MM.1S (cell line): ENCODE measurements around the gene PAPPA.

ENCODE experiments used
- DNase-seq: peaks from one replicate; pipeline ENCODE4 v3.0.0-alpha.2; 2015
- H2AFZ ChIP-seq: fragments of 300-600 bp; sonication (generic); 2 replicates; pipeline ENCODE4 v1.6.0; 2016; ENCODE audit warnings: antibody characterized with exemption, low read length
- H3F3A ChIP-seq: fragments of 300-600 bp; sonication (generic); 2 replicates; pipeline ENCODE4 v1.6.1; 2016; ENCODE audit warnings: mild to moderate bottlenecking, antibody characterized with exemption, low read length, moderate library complexity, mixed read lengths; ENCODE audit not compliant: insufficient read depth
- H3K27ac ChIP-seq: fragments of 300-600 bp; sonication (generic); 2 replicates; pipeline ENCODE4 v1.5.1; 2016; ENCODE audit warnings: mild to moderate bottlenecking, low read length
- H3K27me3 ChIP-seq: fragments of 300-600 bp; sonication (generic); replicated peaks from 2 replicates; pipeline ENCODE4 v1.6.0; 2016; ENCODE audit warnings: low read length; ENCODE audit not compliant: insufficient read depth
- H3K36me3 ChIP-seq: fragments of 300-600 bp; sonication (generic); replicated peaks from 2 replicates; pipeline ENCODE4 v1.6.1; 2016; ENCODE audit warnings: mild to moderate bottlenecking, low read length, mixed read lengths; ENCODE audit not compliant: insufficient read depth
- H3K4me1 ChIP-seq: fragments of 300-600 bp; sonication (generic); 2 replicates; pipeline ENCODE4 v1.6.1; 2016; ENCODE audit warnings: low read length, mixed read lengths
- H3K4me2 ChIP-seq: fragments of 300-600 bp; sonication (generic); 2 replicates; pipeline ENCODE4 v1.6.0; 2016; ENCODE audit warnings: low read depth, low read length
- H3K4me3 ChIP-seq: fragments of 300-600 bp; sonication (generic); 2 replicates; pipeline ENCODE4 v1.5.1; 2016; ENCODE audit warnings: low read length, mixed read lengths
- H3K79me2 ChIP-seq: fragments of 300-600 bp; sonication (generic); 2 replicates; pipeline ENCODE4 v1.6.1; 2016; ENCODE audit warnings: mixed run types, low read length, mixed read lengths
- H3K9ac ChIP-seq: fragments of 300-600 bp; sonication (generic); 2 replicates; pipeline ENCODE4 v1.6.1; 2016; ENCODE audit warnings: low read length, mixed read lengths
- H3K9me2 ChIP-seq: fragments of 300-600 bp; sonication (generic); replicated peaks from 2 replicates; pipeline ENCODE4 v1.6.1; 2016; ENCODE audit warnings: mild to moderate bottlenecking, low read length, mixed read lengths; ENCODE audit not compliant: insufficient read depth
- H3K9me3 ChIP-seq: fragments of 300-600 bp; sonication (generic); replicated peaks from 2 replicates; pipeline ENCODE4 v1.6.1; 2016; ENCODE audit warnings: mild to moderate bottlenecking, low read length, mixed read lengths; ENCODE audit not compliant: insufficient read depth
- H4K20me1 ChIP-seq: fragments of 300-600 bp; sonication (generic); 2 replicates; pipeline ENCODE4 v1.6.1; 2016; ENCODE audit warnings: mild to moderate bottlenecking, low read length, moderate library complexity, mixed read lengths; ENCODE audit not compliant: insufficient read depth
- EZH2 ChIP-seq: fragments of 300-600 bp; sonication (generic); optimal IDR thresholded peaks from 2 replicates; pipeline ENCODE3; 2017; ENCODE audit warnings: low read depth, mild to moderate bottlenecking, antibody characterized with exemption, low read length, mixed read lengths
- EZH2phosphoT487 ChIP-seq: fragments of 300-600 bp; sonication (generic); IDR thresholded peaks from 2 replicates; pipeline ENCODE4 v1.6.1; 2018; ENCODE audit warnings: antibody characterized with exemption, low read length
- TF ChIP-seq, protein P1 (sequence below): fragments of 300-600 bp; sonication (generic); IDR thresholded peaks from 2 replicates; pipeline ENCODE4 v1.5.1; 2016; ENCODE audit warnings: antibody characterized with exemption, low read length, mixed read lengths

The PAPPA gene

DNA sequence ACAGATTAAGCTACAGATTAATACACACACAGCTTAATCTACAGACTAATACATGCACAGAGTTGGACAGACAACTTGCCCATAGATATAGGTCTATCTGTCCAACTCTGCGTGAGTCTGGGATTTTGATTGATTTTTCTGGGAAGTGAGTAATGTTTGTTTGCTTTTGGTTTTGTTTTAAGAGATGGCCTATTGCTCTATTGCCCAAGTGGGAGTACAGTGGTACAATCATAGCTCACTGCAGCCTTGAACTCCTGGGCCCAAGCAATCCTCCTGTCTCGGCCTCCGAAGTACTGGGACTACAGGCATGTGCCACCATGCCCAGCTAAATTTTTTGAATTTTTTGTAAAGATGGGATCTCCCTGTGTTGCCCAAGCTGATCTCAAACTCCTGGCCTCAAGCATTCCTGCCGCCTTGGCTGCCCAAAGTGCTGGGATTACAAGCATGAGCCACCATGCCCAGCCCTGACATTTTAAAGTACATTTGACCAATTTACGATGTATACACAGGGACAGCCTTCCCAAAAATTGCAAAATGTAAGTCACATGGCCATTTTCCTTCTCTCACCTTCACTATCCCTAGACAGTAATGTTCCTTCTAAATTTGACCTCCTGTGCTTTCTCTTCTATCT lies 50.8 kb downstream of the PAPPA start:
- Histone ChIP-seq H3K79me2 (no peaks in the 10 kb centered on the region), H3K27ac (no peak overlapping the region), H4K20me1 (no peaks in the 10 kb centered on the region)

DNA sequence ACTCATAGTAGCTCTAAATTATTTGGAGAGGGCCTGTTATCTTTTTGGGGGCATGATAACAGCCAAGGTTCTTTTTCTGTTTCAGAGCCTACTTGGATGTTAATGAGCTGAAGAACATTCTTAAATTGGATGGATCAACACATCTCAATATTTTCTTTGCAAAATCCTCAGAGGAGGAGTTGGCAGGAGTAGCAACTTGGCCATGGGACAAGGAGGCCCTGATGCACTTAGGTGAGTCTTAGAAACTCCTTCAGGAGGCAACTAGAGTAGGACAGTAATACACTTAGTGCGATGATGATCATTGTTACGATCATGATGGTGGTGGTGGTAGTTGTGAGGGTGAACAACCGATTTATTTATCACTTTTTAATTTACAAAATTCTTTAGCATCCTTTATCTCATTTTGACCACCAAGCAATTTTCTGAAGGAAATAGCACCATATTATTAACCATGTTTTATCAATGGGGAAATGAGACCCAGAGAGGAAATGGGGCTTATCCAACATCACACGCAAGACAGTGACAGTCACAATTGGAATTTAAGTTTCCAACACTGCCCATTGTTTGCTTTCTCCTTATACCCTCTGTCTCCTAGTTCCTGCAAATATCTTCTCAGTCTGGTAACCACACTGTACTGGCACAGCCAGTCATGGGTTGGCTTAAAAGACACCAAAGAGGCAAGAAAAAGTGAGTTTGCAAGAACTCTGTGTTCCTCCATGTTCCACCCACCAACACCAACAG lies 54.0 kb downstream of the PAPPA start:
- H4K20me1 ChIP-seq: no peaks in the 10 kb centered on the region
- no peaks in the 10 kb centered on the region for H3K9me2 ChIP-seq
- H3K4me3 ChIP-seq: no peak overlapping the region
- H3K9me3 ChIP-seq: no peaks in the 10 kb centered on the region
- H3K79me2 ChIP-seq: no peaks in the 10 kb centered on the region
- H3K36me3 ChIP-seq: no peaks in the 10 kb centered on the region
- H3F3A ChIP-seq: no peaks in the 10 kb centered on the region
- no peaks in the 10 kb centered on the region for H3K4me1 ChIP-seq
- no peak overlapping the region for H2AFZ ChIP-seq
- no peak overlapping the region for H3K9ac ChIP-seq
- TF ChIP-seq EZH2 (no peak), EZH2phosphoT487 (no peak)
- TF ChIP-seq, protein P1, sequence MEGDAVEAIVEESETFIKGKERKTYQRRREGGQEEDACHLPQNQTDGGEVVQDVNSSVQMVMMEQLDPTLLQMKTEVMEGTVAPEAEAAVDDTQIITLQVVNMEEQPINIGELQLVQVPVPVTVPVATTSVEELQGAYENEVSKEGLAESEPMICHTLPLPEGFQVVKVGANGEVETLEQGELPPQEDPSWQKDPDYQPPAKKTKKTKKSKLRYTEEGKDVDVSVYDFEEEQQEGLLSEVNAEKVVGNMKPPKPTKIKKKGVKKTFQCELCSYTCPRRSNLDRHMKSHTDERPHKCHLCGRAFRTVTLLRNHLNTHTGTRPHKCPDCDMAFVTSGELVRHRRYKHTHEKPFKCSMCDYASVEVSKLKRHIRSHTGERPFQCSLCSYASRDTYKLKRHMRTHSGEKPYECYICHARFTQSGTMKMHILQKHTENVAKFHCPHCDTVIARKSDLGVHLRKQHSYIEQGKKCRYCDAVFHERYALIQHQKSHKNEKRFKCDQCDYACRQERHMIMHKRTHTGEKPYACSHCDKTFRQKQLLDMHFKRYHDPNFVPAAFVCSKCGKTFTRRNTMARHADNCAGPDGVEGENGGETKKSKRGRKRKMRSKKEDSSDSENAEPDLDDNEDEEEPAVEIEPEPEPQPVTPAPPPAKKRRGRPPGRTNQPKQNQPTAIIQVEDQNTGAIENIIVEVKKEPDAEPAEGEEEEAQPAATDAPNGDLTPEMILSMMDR: no peak
- no peak for DNase-seq
- H3K27me3 ChIP-seq: no peaks in the 10 kb centered on the region
- H3K27ac ChIP-seq: no peak overlapping the region
- H3K4me2 ChIP-seq: no peak overlapping the region

More for the DNA sequence above, 50.8 kb downstream of the PAPPA start:
- Histone ChIP-seq H3K9me2 (no peaks in the 10 kb centered on the region), H3K9ac (no peak overlapping the region), H3K4me1 (0 out of 2 replicates have a peak, but pooled peaks cover 3% of the 10 kb centered on the region), H2AFZ (no peak overlapping the region), H3F3A (no peaks in the 10 kb centered on the region), H3K4me2 (no peak overlapping the region), H3K9me3 (no peaks in the 10 kb centered on the region), H3K36me3 (no peaks in the 10 kb centered on the region), H3K4me3 (no peak overlapping the region), H3K27me3 (no peaks in the 10 kb centered on the region)
- TF ChIP-seq EZH2 (no peak), EZH2phosphoT487 (no peak)
- TF ChIP-seq, protein P1: no peak
- no peak for DNase-seq

DNA sequence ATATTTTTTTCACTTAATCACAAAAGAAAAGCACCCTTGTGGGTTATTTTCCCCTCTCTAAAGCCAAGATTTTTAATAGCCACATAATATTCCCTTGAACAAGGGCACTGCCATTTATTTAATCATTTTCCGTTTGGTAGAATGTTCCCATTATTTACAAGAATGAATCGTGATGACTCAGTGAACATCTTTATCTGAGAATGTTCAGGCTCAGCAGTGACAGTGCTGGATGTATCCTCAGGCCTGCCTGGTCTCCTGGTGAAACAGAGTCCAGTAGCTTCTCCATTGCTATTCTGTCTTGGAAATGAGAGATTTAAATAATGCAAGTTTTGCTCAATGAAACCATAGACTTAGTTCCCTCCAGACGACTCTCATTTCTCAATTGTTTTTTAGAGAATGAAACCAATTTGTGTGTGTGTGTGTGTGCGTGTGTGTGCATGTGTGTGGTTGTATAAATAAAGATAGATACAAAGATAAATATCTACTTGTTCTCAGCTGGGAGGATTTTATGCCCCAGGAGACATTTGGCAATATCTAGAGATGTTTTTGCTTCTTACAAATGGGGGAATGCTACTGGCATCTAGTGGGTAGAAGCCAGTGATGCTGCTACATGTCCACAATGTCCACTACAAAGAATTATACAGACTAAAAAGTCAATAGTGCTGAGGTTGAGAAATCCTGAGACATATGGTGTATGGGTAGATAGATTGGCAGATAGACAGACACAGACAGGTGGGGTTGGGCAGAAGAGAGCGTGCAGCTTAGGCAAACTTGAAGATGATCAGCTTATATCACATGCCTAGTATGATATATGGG lies 55.0 kb downstream of the PAPPA start:
- TF ChIP-seq EZH2: no peak
- TF ChIP-seq, protein P1: no peak
- no peak for TF ChIP-seq EZH2phosphoT487
- Histone ChIP-seq H3K4me2 (no peak overlapping the region), H3K79me2 (no peaks in the 10 kb centered on the region), H3K9ac (no peak overlapping the region), H3K4me3 (no peak overlapping the region), H3K27me3 (no peaks in the 10 kb centered on the region), H3K4me1 (no peaks in the 10 kb centered on the region), H3K27ac (no peak overlapping the region), H4K20me1 (no peaks in the 10 kb centered on the region), H3K9me3 (no peaks in the 10 kb centered on the region), H3K36me3 (no peaks in the 10 kb centered on the region), H2AFZ (no peak overlapping the region), H3F3A (no peaks in the 10 kb centered on the region), H3K9me2 (no peaks in the 10 kb centered on the region)
- no peak for DNase-seq
